ENCODE measurements around the gene FGF1.

The FGF1 gene

GRCh38 chr5:142640316-142641005 is 45.4 kb downstream of the FGF1 start:
- no peak for DNase-seq

DNA sequence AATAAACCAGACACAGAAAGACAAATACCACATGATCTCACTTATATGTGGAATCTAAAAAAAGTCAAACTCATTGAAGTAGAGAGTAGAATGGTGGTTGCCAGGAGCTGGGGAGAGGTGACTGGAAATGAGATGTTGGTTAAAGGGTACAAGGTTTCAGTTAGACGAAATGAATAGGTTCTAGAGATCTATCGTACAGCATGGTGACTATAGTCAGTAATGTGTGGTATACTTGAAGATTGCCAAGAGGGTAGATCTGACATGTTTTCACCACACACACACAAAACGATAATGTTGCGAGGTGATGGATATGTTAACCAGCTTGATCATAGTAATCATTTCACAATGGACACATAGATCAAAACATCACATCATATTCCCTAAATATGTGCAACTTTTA is 46.4 kb downstream of the FGF1 start:
- DNase-seq, result no peak

DNA sequence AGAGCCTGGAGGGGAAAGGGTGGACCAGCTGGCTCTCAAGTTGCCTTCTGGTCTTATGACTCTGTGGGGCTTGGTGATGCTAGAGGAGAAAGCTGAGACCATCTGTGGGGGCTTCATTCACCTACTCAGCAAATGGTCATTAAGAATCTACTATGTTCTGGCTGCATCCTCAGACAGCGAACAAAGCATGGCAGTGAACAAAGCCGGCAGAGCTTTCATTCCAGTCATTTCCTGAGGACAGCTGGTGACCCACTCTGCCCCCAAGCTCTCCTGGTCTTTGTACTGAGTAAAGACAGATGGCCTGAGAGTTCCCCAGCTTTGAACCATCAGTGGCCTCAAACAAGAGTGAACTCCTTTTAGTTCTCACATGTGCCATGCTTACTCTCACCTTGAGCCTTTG is 48.0 kb downstream of the FGF1 start:
- DNase-seq, result no peak

- DNase-seq, result no peak
Measured at GRCh38 chr5:142636698-142637324, 49.1 kb downstream of the FGF1 start.

DNA sequence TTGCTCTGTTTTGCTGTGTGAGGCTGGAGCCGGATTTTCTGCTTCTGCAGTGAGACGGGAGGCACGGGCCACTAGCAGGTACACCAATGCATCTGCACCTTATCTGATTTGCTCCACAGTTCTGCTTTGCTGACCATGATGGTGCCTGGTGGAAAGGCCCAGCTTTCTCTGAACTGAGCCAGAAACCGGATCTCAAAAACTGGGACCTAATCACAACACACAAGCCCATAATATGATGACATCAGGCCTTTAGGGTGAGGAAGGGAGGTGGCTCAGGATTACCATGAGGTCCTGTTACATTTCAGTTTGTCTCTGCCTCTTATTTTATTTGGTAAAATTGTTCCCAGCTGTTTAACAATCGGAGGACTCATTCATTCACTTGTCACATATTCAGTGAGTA is 49.8 kb downstream of the FGF1 start:
- no peak for DNase-seq

DNA sequence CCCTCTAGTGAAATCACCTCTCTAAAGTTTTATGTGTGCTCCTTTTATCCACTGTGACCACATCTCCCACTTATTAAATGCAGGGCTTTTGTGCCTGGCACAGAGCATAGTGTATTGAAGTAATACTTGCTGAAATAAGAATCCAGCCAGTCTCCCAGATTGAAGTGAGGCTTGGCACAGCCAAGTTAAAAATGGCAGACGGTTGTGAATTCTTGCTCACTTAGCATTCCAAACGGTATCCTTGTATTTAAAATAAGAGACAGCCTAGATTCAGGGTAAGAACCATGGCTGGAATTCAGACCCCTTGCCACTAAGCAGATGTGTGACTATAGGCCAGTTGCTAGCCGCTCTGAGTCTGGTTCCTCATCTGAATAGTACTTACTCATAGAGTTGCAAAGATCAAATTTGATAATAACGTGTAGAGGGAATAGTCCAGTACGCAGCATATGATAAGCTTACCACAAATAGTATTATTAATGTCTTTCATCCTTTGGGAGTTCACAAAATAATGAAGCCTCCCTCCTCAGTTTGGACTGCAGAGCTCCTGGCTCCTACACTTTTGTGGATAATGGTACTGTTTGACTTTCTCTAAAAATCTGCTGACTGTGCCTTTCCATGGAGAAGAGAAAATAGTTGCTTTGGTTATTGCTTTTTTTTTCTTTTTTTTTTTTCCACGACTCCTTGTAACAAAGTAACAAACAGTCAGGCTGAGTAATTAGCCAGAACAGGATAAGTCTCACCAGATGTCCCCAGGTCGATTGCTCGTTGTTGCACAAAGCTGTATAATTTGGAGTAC is 51.5 kb downstream of the FGF1 start:
- DNase-seq, result no peak

DNA sequence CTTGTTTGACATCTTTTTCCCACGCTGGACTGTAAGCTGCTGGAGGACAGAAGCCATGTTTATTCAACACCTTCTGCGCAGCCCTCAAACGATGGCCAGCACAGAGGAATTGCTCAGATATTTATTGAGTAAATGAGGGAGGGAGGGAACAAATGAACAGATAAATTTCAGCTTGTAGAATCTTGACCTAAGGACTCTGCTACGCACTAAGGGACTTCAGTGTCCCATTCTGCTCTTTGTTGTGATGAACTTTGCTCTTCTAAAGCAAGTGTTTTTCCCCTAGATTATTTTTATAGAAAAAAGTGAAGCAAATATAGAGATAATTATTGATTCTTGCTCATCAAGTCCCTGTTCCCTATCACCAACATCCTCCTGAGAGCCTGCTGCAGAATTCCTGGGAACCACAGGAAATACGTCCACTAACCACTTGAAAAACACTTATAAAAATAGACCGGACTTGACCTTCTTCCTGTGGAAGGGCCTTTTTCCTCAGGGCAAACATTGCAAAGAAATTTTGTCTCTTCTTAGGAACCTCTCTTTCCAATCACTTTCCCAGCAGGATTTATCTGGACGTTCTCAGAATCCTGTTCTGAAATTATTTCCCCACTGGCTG is 54.9 kb downstream of the FGF1 start:
- DNase-seq, result no peak

- no peak for DNase-seq
Measured at GRCh38 chr5:142627383-142628217, 58.3 kb downstream of the FGF1 start.

DNA sequence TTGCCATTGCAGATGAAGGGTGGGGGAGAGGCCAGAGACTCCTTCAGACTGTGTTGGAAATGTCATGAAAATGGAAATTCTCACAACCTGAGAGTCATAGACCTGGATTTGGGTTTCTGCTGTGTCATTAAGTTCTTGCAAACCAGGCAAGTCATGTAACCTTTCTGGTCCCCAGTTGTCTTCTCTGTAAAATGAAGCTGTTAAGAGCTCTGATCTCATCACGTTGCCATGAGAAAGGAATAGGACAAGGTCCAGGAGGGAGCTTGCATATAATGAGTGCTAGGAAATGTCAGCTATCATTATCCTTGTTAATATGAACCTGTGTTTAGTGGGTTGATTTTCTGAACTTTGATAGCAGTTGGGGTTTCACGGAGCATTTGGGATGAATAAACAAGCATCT is 59.1 kb downstream of the FGF1 start:
- DNase-seq, result no peak

GRCh38 chr5:142626099-142626498 is 59.8 kb downstream of the FGF1 start:
- DNase-seq, result no peak

DNA sequence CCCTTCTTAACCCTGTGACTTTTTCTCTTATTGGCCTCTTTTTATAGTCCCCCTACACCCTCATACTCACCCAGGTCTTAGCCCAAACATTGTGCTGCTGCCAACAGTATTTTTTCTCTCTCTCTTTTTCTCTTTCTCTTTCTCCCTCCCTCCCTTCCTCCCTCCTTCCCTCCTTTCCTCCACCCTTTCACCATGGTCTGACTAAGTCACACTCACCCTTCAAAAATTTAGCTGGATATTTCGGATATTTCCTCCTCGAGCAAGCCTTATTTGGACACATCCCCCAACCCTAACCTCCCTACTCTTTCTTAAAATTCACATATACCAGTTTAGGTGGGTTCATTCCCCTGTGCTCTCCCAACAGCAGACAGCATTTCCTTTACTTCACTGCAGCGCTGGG is 64.7 kb downstream of the FGF1 start:
- DNase-seq, result no peak

GRCh38 chr5:142619815-142620214 is 66.1 kb downstream of the FGF1 start:
- DNase-seq, result no peak

DNA sequence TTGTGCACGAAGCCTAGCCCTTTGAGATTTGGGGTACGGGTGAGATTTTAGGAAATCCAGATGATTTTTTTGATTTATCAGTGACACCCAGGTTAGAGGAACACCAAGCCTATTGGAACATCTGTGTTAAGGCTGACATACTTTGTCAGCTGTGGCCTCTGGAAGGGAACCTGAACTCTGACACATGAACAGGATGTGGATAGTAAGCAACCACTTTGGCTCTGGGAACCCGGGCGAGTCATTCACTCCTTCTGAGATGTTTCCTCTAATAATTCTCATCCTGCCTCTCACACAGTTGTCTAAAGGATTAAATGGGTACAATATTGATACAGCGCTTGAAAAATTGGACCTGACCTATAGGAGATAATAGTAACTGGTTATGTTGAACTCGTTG is 67.8 kb downstream of the FGF1 start:
- no peak for DNase-seq

DNA sequence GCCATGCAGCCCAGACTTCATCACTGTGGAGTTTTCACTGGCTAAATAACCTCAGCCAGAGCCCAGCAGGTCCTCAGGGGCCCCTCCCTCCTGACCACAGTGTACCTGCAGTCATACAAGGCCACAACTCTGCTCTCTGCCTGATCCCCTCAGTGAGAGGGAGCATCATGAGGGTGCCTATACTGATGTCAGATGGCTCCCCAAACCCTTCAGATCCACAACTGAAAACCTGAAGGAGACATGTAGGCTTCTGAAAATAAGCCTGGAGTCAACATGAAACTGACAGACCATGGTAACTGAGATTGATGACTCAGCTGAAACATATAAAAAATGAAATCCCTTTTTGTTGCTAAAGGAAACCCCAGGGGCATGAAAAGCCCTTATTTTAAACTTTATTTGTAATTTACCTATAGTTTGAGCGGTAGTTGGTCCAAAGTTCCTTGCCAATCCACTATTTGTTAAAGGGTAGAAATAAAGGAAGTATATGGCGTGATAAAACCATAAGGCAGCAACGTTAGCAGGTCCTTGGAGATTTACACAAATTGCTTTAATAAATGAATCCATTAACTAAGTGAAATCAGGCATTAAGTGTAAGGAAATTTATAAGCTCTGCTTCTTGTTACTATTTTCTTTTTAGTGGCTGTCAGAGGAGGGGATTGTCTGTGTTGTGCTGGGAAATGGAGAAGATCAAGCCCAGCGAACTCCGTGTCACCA is 68.3 kb downstream of the FGF1 start:
- no peak for DNase-seq

GRCh38 chr5:142615948-142616347 is 69.9 kb downstream of the FGF1 start:
- DNase-seq, result no peak

GRCh38 chr5:142614054-142614453 is 71.8 kb downstream of the FGF1 start:
- DNase-seq, result no peak

DNA sequence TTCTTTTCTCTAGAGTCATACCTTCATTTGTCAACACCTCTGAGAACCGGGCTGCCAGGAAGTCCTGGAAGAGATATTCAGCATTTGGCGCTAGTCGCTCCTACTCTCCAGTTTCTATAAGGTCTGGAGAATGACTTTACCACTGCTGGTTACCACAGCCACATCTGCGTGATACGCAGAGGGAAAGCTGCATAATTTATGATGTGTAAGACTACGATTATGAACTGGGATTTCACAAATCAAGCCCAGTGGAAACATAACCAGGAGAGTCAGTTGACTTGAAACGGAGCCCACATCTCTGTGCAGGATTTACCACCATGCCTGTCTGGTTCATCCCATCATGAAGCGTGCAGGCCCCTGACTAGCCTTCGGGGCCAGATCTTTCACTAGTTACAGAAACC is 72.6 kb downstream of the FGF1 start:
- DNase-seq, result no peak

- DNase-seq, result no peak
Measured at GRCh38 chr5:142612494-142613270, 73.2 kb downstream of the FGF1 start.

DNA sequence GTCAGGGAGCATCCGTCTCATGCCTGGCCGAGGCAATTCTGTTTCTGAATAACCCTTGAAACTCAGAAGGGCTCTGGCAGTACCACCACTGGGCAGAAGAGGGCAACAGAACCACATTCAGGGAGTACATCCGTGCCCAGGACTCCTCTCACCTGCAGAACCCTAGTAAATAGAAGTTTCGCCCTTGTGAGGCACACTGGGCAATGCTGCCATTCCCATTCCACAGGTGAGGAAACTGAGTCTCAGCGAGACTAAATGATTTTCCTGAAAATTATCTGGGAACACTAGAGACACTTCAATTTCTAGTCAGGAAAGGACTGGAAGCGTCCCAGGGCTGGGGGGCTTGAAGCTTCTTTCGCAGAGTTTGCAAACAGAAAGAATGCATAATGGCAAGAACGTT is 74.7 kb downstream of the FGF1 start:
- peak; percentile 42 to 58 for DNase-seq

DNA sequence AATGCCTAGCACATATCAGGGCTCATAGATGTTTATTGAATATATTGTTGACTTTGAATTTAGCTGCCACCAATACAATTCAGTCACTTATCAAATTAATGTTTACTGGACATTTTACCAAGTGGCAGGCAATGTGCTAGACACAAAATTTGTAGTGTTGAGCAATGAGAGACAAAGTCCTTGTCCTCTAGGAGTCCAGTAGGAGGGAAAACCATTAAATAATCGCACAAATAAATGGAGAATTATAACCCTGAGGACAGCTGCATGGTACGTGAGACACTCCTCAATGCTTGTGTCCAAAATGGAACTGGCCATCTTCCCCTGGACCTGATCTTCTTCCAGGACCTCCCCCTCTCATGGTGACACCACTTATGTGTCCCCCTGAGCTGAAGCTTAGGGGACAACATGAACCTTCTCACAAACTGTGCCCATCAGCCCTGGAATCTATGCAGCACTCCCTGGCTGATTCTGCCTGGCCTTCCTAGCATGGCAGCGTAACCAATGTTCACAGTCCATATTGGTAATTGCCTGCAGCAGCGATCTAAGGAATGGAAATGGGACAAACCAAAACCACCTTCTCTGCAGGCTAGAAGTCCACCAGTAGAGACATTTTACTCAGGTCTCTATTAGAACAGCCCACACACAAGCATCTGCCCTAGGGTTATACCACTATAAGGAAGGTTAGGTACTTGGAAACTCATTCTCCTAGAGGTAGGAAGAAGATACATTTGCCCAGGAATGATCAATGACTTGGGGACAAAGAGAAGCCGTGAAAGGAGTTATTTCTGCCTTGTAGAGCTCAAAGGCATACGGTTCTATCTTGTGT is 75.5 kb downstream of the FGF1 start:
- no peak for DNase-seq
